Measurements from ENCODE around the gene MAPKAP1. TPM values are rescaled to one million over a fixed set of nuclear protein-coding genes. Genes with fewer than 3 reads are reported as not detected.
A peak's percentile ranks its signal among the peaks of the same experiment; 100 is the strongest.

Gene MAPKAP1
- total and polyA plus RNA-seq, 9 donors = 47.3 to 67.3 (median 59.6) TPM

GRCh38 chr9:125455132-125455531 lies 251.9 kb downstream of the MAPKAP1 start:
- Histone ChIP-seq H3K9me3 (replicated peaks; ENCODE audit: control insufficient read depth, low read depth, low read length) (peaks cover 20% of the 10 kb centered on the region), H3K4me3 (ENCODE audit: low read length) (no peak overlapping the region), H3K4me1 (ENCODE audit: control insufficient read depth, insufficient read depth, low read length) (no peaks in the 10 kb centered on the region), H3K27ac (ENCODE audit: low read length) (no peak overlapping the region), H3K27me3 (ENCODE audit: control insufficient read depth, insufficient read depth, low read length) (no peaks in the 10 kb centered on the region), H3K36me3 (ENCODE audit: control insufficient read depth, insufficient read depth, low read length) (peaks cover 13% of the 10 kb centered on the region)
- no CpG with 5 or more reads among the region's 1 CpG for whole genome bisulfite sequencing (ENCODE audit: insufficient coverage)
- no peak for DNase-seq

GRCh38 chr9:125447202-125447802 lies 259.7 kb downstream of the MAPKAP1 start:
- Histone ChIP-seq H3K27me3 (ENCODE audit: control insufficient read depth, insufficient read depth, low read length) (no peaks in the 10 kb centered on the region), H3K9me3 (replicated peaks; ENCODE audit: control insufficient read depth, low read depth, low read length) (no peaks in the 10 kb centered on the region), H3K4me3 (ENCODE audit: low read length) (no peak overlapping the region), H3K36me3 (ENCODE audit: control insufficient read depth, insufficient read depth, low read length) (peaks cover 21% of the 10 kb centered on the region), H3K4me1 (ENCODE audit: control insufficient read depth, insufficient read depth, low read length) (no peaks in the 10 kb centered on the region), H3K27ac (ENCODE audit: low read length) (no peak overlapping the region)
- no peak for DNase-seq
- WGBS (ENCODE audit: insufficient coverage) = 69% methylated on average over 17 of the region's 18 CpGs

DNA sequence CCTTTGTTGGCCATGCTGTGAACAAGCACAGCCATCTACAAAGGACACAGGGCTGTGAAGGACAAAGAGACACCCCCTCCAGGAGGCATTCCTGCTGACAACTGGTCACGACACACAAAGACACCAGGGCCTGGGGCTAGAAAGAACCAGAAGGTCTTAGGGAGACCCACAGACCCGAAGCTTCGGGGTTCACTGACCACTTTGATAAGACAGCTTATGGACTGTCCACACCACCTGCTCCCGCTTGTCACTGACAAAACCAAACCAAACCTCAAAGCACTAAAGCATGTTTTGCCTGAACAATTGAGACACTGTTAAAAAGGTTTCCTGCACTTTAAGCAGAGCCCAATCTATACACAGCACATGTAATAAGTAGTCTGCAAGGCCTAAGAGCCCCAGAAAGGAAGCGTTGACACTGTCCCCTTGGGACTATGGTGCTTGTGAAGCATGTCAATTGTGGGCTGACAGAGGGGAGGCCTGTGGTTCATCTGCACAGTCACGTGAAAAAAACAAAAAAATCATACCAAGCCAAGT lies 260.4 kb downstream of the MAPKAP1 start:
- H3K27ac ChIP-seq (ENCODE audit: low read length) = no peak overlapping the region
- H3K9me3 ChIP-seq (replicated peaks; ENCODE audit: control insufficient read depth, low read depth, low read length) = no peaks in the 10 kb centered on the region
- peaks cover 20% of the 10 kb centered on the region for H3K36me3 ChIP-seq (ENCODE audit: control insufficient read depth, insufficient read depth, low read length)
- H3K4me1 ChIP-seq (ENCODE audit: control insufficient read depth, insufficient read depth, low read length) = no peaks in the 10 kb centered on the region
- DNase-seq = peak; percentile 43
- 69% methylated on average over 4 of the region's 6 CpGs for WGBS (ENCODE audit: insufficient coverage)
- no peak overlapping the region for H3K4me3 ChIP-seq (ENCODE audit: low read length)
- no peaks in the 10 kb centered on the region for H3K27me3 ChIP-seq (ENCODE audit: control insufficient read depth, insufficient read depth, low read length)

DNA sequence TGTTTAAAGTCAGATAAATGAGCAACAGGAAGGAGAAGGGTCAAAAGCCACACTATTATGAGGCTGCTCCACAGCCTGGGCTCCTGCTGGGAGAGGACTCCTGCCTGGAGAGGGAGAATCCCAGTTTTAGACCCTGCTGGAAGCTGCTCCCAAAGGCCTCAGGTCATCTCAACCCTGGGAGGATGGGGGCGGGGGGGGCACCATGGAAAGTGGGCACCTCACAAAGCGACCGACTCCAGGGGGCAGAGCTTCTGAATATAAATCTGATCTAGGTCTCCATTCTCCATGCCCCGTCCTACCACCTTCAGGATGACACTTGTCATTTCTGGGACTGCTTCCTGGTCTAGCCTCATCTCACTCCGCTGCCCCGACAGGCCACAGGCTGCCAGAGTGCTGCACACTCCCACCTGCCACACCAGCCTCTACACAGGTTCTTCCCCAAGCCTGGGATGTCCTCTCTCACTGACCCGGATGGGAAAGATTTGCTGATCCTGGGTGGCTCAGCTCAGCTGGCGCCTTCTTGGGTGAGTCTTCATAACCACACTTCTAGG lies 262.0 kb downstream of the MAPKAP1 start:
- WGBS (ENCODE audit: insufficient coverage) = 93% methylated on average over 8 of the region's 8 CpGs
- H3K36me3 ChIP-seq (ENCODE audit: control insufficient read depth, insufficient read depth, low read length) = peaks cover 17% of the 10 kb centered on the region
- no peaks in the 10 kb centered on the region for H3K9me3 ChIP-seq (replicated peaks; ENCODE audit: control insufficient read depth, low read depth, low read length)
- peaks cover 6% of the 10 kb centered on the region for H3K4me1 ChIP-seq (ENCODE audit: control insufficient read depth, insufficient read depth, low read length)
- no peak for DNase-seq
- H3K4me3 ChIP-seq (ENCODE audit: low read length) = no peak overlapping the region
- H3K27ac ChIP-seq (ENCODE audit: low read length) = no peak overlapping the region
- no peaks in the 10 kb centered on the region for H3K27me3 ChIP-seq (ENCODE audit: control insufficient read depth, insufficient read depth, low read length)

- H3K4me1 ChIP-seq (ENCODE audit: control insufficient read depth, insufficient read depth, low read length) = peaks cover 14% of the 10 kb centered on the region
- H3K36me3 ChIP-seq (ENCODE audit: control insufficient read depth, insufficient read depth, low read length) = peaks cover 23% of the 10 kb centered on the region
- no peak overlapping the region for H3K27ac ChIP-seq (ENCODE audit: low read length)
- H3K9me3 ChIP-seq (replicated peaks; ENCODE audit: control insufficient read depth, low read depth, low read length) = no peaks in the 10 kb centered on the region
- no peak for DNase-seq
- no peaks in the 10 kb centered on the region for H3K27me3 ChIP-seq (ENCODE audit: control insufficient read depth, insufficient read depth, low read length)
- no peak overlapping the region for H3K4me3 ChIP-seq (ENCODE audit: low read length)
- WGBS (ENCODE audit: insufficient coverage) = 77% methylated on average over 7 of the region's 10 CpGs
Observed at GRCh38 chr9:125444166-125444565, 262.8 kb downstream of the MAPKAP1 start.

GRCh38 chr9:125443367-125443766 lies 263.6 kb downstream of the MAPKAP1 start:
- no peak for DNase-seq
- no peaks in the 10 kb centered on the region for H3K9me3 ChIP-seq (replicated peaks; ENCODE audit: control insufficient read depth, low read depth, low read length)
- no peaks in the 10 kb centered on the region for H3K27me3 ChIP-seq (ENCODE audit: control insufficient read depth, insufficient read depth, low read length)
- peaks cover 14% of the 10 kb centered on the region for H3K4me1 ChIP-seq (ENCODE audit: control insufficient read depth, insufficient read depth, low read length)
- peaks cover 28% of the 10 kb centered on the region for H3K36me3 ChIP-seq (ENCODE audit: control insufficient read depth, insufficient read depth, low read length)
- 100% methylated on average over 3 of the region's 8 CpGs for WGBS (ENCODE audit: insufficient coverage)
- H3K27ac ChIP-seq (ENCODE audit: low read length) = no peak overlapping the region
- no peak overlapping the region for H3K4me3 ChIP-seq (ENCODE audit: low read length)

DNA sequence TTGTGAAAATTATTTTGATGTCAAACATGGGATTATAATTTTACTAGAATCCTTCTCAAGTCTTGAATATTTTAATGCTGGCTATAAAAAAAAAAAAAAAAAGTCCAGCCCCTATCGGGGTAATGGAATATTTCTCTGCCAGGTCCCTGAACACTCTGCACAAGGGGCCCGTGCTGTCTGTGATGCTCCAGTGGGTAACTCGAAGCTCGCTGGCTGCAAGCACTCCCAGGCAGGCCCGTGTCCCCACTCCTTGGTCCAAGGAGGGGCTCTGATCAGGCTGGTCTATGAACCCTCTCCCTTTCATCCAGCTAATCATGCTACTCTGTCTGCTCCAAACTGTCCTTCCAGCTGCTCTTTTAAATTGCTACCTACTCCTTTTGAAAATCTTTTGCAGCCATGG lies 264.6 kb downstream of the MAPKAP1 start:
- peaks cover 14% of the 10 kb centered on the region for H3K4me1 ChIP-seq (ENCODE audit: control insufficient read depth, insufficient read depth, low read length)
- peak; percentile 43 for DNase-seq
- H3K36me3 ChIP-seq (ENCODE audit: control insufficient read depth, insufficient read depth, low read length) = peaks cover 30% of the 10 kb centered on the region

DNA sequence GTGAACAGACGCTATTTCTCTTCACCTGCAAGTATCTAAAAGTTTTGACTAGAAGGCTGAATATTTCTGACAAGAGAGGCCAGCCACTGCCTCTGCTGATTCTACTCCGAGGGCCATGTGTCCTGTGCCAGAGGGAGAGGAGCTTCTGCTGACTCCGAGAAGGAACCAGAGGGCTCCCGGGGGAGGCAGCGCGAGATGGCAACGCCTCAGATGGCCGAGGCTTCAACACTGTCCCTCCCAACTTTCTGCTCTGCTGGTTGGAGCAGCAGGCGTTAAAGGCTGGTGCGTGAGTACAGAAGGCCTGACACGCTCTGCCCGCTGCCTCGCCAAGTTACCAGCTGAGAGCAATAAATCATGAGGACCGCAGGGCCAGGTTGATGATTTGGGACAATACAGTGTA lies 266.6 kb downstream of the MAPKAP1 start:
- Histone ChIP-seq H3K9me3 (replicated peaks; ENCODE audit: control insufficient read depth, low read depth, low read length) (no peaks in the 10 kb centered on the region), H3K27me3 (ENCODE audit: control insufficient read depth, insufficient read depth, low read length) (no peaks in the 10 kb centered on the region), H3K27ac (ENCODE audit: low read length) (no peak overlapping the region), H3K4me3 (ENCODE audit: low read length) (no peak overlapping the region), H3K4me1 (ENCODE audit: control insufficient read depth, insufficient read depth, low read length) (peaks cover 14% of the 10 kb centered on the region), H3K36me3 (ENCODE audit: control insufficient read depth, insufficient read depth, low read length) (peaks cover 31% of the 10 kb centered on the region)
- 43% methylated on average over 2 of the region's 14 CpGs for WGBS (ENCODE audit: insufficient coverage)
- peak; percentile 67 for DNase-seq

More for the DNA sequence above, 264.6 kb downstream of the MAPKAP1 start:
- no peak overlapping the region for H3K27ac ChIP-seq (ENCODE audit: low read length)
- H3K9me3 ChIP-seq (replicated peaks; ENCODE audit: control insufficient read depth, low read depth, low read length) = no peaks in the 10 kb centered on the region
- no peak overlapping the region for H3K4me3 ChIP-seq (ENCODE audit: low read length)
- 14% methylated on average over 4 of the region's 5 CpGs for WGBS (ENCODE audit: insufficient coverage)
- no peaks in the 10 kb centered on the region for H3K27me3 ChIP-seq (ENCODE audit: control insufficient read depth, insufficient read depth, low read length)

DNA sequence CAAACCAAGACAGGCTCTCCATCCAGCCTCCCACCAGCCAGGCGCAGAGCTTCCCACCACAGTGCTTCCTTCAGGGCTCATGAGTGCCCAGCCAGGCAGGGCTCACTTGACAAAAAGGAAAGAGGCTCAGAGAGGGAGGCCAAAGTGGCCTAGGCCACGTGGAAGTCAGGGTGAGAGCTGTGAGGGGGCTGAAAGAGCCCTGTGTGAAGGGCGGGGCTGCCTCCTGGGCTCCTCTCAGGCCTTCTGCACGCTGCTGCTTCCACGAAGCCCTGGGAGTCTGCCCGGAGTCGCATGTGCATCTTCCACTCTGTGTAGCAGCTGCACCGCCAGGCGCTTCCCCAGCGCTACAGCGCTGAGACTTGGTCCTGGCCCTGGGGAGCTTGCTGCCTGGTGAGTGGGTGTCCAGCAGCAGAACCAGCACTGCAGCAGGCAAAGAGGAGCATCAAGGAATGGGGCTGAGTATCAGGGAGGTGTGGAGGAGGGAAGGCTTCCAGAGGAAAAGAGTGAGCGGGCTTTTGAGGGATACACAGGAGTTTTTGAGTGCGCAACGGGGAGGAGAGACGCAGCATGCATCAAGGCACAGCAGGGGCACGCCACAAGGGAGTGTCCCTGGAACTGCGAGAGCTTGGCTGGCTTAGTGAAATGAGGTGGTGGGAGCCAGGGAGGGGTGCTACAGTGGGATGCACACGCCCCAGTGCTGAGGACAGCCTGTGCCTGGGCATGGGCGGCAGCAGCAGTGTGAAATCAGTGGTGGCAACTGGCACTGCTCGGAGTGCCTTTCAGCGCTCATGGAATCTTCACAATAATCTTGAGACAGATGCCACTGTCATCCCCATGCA lies 267.4 kb downstream of the MAPKAP1 start:
- no peaks in the 10 kb centered on the region for H3K27me3 ChIP-seq (ENCODE audit: control insufficient read depth, insufficient read depth, low read length)
- DNase-seq = peak; percentile 44
- H3K27ac ChIP-seq (ENCODE audit: low read length) = no peak overlapping the region
- peaks cover 28% of the 10 kb centered on the region for H3K36me3 ChIP-seq (ENCODE audit: control insufficient read depth, insufficient read depth, low read length)
- H3K9me3 ChIP-seq (replicated peaks; ENCODE audit: control insufficient read depth, low read depth, low read length) = no peaks in the 10 kb centered on the region
- 77% methylated on average over 18 of the region's 21 CpGs for WGBS (ENCODE audit: insufficient coverage)
- no peak overlapping the region for H3K4me3 ChIP-seq (ENCODE audit: low read length)
- peaks cover 14% of the 10 kb centered on the region for H3K4me1 ChIP-seq (ENCODE audit: control insufficient read depth, insufficient read depth, low read length)
